Measurements from ENCODE around the gene SLMAP. TPM values are rescaled to one million over a fixed set of nuclear protein-coding genes. Genes with fewer than 3 reads are reported as not detected.

The SLMAP gene
- total and polyA plus RNA-seq, 2 experiments from 2014 or later, result 28.4 to 45.2 TPM

GRCh38 chr3:57810048-57810447 lies 53.9 kb downstream of the SLMAP start:
- no peak overlapping the region for H3K4me3 ChIP-seq
- H3K27me3 ChIP-seq, result no peaks in the 10 kb centered on the region
- H3K4me1 ChIP-seq (ENCODE audit: low read depth), result no peaks in the 10 kb centered on the region
- no peak for DNase-seq (ENCODE audit: low read depth in 1 of 2, low spot score in 1 of 2)
- H3K36me3 ChIP-seq, result no peaks in the 10 kb centered on the region
- no peaks in the 10 kb centered on the region for H3K9me3 ChIP-seq (ENCODE audit: low read depth)
- H3K27ac ChIP-seq, result no peak overlapping the region
- TF ChIP-seq, protein P1, sequence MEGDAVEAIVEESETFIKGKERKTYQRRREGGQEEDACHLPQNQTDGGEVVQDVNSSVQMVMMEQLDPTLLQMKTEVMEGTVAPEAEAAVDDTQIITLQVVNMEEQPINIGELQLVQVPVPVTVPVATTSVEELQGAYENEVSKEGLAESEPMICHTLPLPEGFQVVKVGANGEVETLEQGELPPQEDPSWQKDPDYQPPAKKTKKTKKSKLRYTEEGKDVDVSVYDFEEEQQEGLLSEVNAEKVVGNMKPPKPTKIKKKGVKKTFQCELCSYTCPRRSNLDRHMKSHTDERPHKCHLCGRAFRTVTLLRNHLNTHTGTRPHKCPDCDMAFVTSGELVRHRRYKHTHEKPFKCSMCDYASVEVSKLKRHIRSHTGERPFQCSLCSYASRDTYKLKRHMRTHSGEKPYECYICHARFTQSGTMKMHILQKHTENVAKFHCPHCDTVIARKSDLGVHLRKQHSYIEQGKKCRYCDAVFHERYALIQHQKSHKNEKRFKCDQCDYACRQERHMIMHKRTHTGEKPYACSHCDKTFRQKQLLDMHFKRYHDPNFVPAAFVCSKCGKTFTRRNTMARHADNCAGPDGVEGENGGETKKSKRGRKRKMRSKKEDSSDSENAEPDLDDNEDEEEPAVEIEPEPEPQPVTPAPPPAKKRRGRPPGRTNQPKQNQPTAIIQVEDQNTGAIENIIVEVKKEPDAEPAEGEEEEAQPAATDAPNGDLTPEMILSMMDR (IDR thresholded peaks at IDR 0.05; ENCODE audit: low read depth, low read length), result no peak

DNA sequence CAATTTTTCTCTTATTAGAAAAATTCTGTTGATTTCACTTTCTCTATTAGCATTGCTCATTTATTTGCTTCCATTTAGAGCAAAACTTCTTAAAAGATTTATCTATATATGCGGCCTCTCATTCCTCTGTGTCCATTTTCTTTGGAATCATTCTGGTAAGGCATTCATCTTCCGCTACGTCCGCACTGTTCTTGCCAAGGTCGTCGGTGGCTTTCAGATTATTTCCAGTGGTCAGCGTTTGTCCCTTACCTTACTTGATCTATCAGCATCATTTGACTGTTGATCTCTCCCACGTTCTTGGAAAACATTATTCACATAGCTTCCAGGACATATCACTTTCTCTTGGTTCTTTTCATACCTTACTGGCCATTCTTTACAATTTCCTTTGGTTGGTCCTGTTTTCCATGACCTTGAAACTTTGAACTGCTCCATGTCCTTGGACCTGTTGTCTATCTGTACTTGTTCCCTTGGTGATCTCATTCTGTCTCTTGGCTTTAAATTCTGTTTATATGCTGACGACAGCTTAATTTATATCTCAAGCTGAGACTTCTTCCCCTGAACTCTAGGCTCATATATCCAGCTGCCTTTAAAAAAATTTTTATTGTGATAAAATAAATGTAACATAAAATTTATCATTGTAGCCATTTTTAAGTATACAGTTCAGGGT lies 54.5 kb downstream of the SLMAP start:
- H3K4me3 ChIP-seq, result no peak overlapping the region
- H3K36me3 ChIP-seq, result no peaks in the 10 kb centered on the region
- no peaks in the 10 kb centered on the region for H3K27me3 ChIP-seq
- TF ChIP-seq, protein P1 (IDR thresholded peaks at IDR 0.05; ENCODE audit: low read depth, low read length), result no peak
- no peaks in the 10 kb centered on the region for H3K9me3 ChIP-seq (ENCODE audit: low read depth)
- DNase-seq (ENCODE audit: low read depth in 1 of 2, low spot score in 1 of 2), result no peak
- no peaks in the 10 kb centered on the region for H3K4me1 ChIP-seq (ENCODE audit: low read depth)
- no peak overlapping the region for H3K27ac ChIP-seq

DNA sequence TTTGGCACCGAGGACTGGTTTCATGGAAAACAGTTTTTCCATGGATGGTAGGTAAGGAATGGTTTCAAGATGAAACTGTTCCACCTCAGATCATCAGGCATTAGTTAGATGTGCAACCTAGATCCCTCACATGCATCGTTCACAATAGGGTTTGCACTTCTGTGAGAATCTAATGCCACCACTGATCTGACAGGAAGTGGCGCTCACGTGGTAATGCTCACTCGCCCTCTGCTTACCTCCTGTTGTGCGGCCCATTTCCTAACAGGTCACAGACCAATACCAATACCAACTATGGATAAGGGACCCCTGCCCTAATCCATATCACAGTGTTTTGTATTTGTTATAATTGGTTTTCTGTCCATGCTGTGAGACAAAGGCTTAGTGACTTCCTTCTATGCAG lies 58.9 kb downstream of the SLMAP start:
- Histone ChIP-seq H3K4me1 (ENCODE audit: low read depth) (no peaks in the 10 kb centered on the region), H3K27ac (no peak overlapping the region), H3K9me3 (ENCODE audit: low read depth) (no peaks in the 10 kb centered on the region), H3K4me3 (no peak overlapping the region), H3K36me3 (no peaks in the 10 kb centered on the region), H3K27me3 (no peaks in the 10 kb centered on the region)
- TF ChIP-seq, protein P1 (IDR thresholded peaks at IDR 0.05; ENCODE audit: low read depth, low read length), result no peak
- no peak for DNase-seq (ENCODE audit: low read depth in 1 of 2, low spot score in 1 of 2)

DNA sequence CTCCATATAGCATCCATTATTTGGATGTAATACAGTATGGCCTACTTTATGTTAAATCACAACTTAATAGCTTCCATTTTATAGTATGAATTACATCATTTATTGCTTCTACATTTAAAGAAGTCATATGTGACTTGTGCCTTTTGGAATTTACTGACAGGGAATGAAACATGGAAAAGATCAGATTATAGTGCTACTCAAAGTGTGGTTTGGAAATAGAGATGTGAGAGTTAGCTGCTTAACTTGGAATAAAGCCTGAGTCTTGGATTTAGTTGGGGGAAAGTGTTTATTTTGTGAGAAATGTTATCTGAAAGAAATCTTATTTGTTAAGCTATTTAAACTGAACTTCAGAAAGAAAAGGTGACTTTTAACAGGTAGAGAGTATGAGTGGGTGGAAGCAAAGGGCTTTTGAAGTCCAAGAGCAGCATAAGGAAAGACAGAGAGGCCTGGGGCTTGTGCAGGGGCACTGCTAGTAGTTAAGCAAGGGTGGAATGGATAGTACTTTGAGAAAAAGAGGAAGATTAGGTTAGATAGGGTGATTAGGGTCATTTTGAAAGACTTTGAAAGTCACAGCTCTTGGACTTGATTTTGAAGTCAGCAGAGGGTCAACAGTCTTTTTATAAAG lies 60.5 kb downstream of the SLMAP start:
- H3K4me3 ChIP-seq, result no peak overlapping the region
- no peaks in the 10 kb centered on the region for H3K36me3 ChIP-seq
- no peaks in the 10 kb centered on the region for H3K9me3 ChIP-seq (ENCODE audit: low read depth)
- no peaks in the 10 kb centered on the region for H3K27me3 ChIP-seq
- no peak overlapping the region for H3K27ac ChIP-seq
- H3K4me1 ChIP-seq (ENCODE audit: low read depth), result peaks cover 13% of the 10 kb centered on the region
- DNase-seq (ENCODE audit: low read depth in 1 of 2, low spot score in 1 of 2), result no peak
- TF ChIP-seq, protein P1 (IDR thresholded peaks at IDR 0.05; ENCODE audit: low read depth, low read length), result no peak

DNA sequence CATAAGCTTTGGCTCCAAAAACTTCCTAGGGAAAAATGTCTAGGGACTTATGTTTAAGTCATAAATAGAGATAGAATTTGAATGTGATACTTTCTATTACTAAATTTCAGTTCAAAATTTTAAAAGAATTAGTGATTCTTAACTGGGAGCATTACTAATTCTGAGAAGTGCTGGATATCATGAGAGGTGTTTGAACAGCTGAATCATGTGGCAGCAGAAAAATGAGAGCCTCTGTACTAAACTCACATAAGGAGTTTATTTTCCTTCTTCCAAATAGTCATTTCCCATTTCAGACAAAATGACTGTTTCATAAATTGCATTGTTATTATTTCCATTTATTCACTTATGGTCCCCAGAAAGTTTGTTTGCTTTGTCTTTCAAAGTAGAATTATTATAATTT lies 62.7 kb downstream of the SLMAP start:
- TF ChIP-seq, protein P1 (IDR thresholded peaks at IDR 0.05; ENCODE audit: low read depth, low read length), result no peak
- no peak overlapping the region for H3K27ac ChIP-seq
- no peak overlapping the region for H3K4me3 ChIP-seq
- DNase-seq (ENCODE audit: low read depth in 1 of 2, low spot score in 1 of 2), result no peak
- no peaks in the 10 kb centered on the region for H3K27me3 ChIP-seq
- H3K36me3 ChIP-seq, result no peaks in the 10 kb centered on the region
- H3K9me3 ChIP-seq (ENCODE audit: low read depth), result no peaks in the 10 kb centered on the region
- H3K4me1 ChIP-seq (ENCODE audit: low read depth), result peaks cover 23% of the 10 kb centered on the region
